ENCODE data around the gene MYO18B. TPM values are rescaled to one million over a fixed set of nuclear protein-coding genes. Genes with fewer than 3 reads are reported as not detected.

The MYO18B gene
- total and polyA plus RNA-seq, 9 donors = 0.02 to 0.23 (median 0.10) TPM; not detected in 5

GRCh38 chr22:25909614-25910387, 167.8 kb downstream of the MYO18B start:
- H3K4me3 ChIP-seq = no peak overlapping the region
- intact Hi-C loops (cut with DNase I) = no loop called here
- no peak for DNase-seq
- TF ChIP-seq EP300 (IDR thresholded peaks at IDR 0.05) (no peak), CTCF (IDR thresholded peaks at IDR 0.05) (no peak), POLR2A (IDR thresholded peaks at IDR 0.05) (no peak)
- H3K27ac ChIP-seq = no peak overlapping the region
- no peaks in the 10 kb centered on the region for H3K9me3 ChIP-seq
- H3K36me3 ChIP-seq = no peaks in the 10 kb centered on the region
- H3K27me3 ChIP-seq = no peaks in the 10 kb centered on the region
- 43 to 59% (median 46%) methylated on average over 7 of the region's 7 CpGs for WGBS, 3 donors
- no peaks in the 10 kb centered on the region for H3K4me1 ChIP-seq (ENCODE audit: insufficient read depth)

- 66 to 76% (median 71%) methylated on average over 7 of the region's 7 CpGs for WGBS, 3 donors
Observed at GRCh38 chr22:25911243-25911972, 169.4 kb downstream of the MYO18B start.

GRCh38 chr22:25919452-25919851, 177.5 kb downstream of the MYO18B start:
- DNase-seq = no peak
- Histone ChIP-seq H3K27me3 (no peaks in the 10 kb centered on the region), H3K36me3 (no peaks in the 10 kb centered on the region), H3K27ac (no peak overlapping the region), H3K4me1 (ENCODE audit: insufficient read depth) (no peaks in the 10 kb centered on the region), H3K9me3 (no peaks in the 10 kb centered on the region), H3K4me3 (no peak overlapping the region)
- TF ChIP-seq CTCF (IDR thresholded peaks at IDR 0.05) (no peak), POLR2A (IDR thresholded peaks at IDR 0.05) (no peak), EP300 (IDR thresholded peaks at IDR 0.05) (no peak)
- intact Hi-C loops (cut with DNase I) = no loop called here
- 48 to 62% (median 58%) methylated on average over 4 of the region's 4 CpGs for WGBS, 3 donors

More at GRCh38 chr22:25911243-25911972, 169.4 kb downstream of the MYO18B start:
- Histone ChIP-seq H3K27ac (no peak overlapping the region), H3K36me3 (no peaks in the 10 kb centered on the region), H3K4me3 (no peak overlapping the region), H3K4me1 (ENCODE audit: insufficient read depth) (no peaks in the 10 kb centered on the region), H3K27me3 (no peaks in the 10 kb centered on the region), H3K9me3 (no peaks in the 10 kb centered on the region)
- no peak for DNase-seq
- intact Hi-C loops (cut with DNase I) = no loop called here
- TF ChIP-seq POLR2A (IDR thresholded peaks at IDR 0.05) = no peak
- TF ChIP-seq CTCF (IDR thresholded peaks at IDR 0.05) = no peak
- no peak for TF ChIP-seq EP300 (IDR thresholded peaks at IDR 0.05)

GRCh38 chr22:25922141-25922540, 180.2 kb downstream of the MYO18B start:
- Histone ChIP-seq H3K27me3 (no peaks in the 10 kb centered on the region), H3K36me3 (no peaks in the 10 kb centered on the region), H3K27ac (no peak overlapping the region), H3K4me3 (no peak overlapping the region), H3K4me1 (ENCODE audit: insufficient read depth) (no peaks in the 10 kb centered on the region), H3K9me3 (no peaks in the 10 kb centered on the region)
- DNase-seq = no peak
- no peak for TF ChIP-seq EP300 (IDR thresholded peaks at IDR 0.05)
- no peak for TF ChIP-seq POLR2A (IDR thresholded peaks at IDR 0.05)
- TF ChIP-seq CTCF (IDR thresholded peaks at IDR 0.05) = no peak
- intact Hi-C loops (cut with DNase I) = no loop called here
- WGBS, 3 donors = 81 to 90% (median 87%) methylated on average over 10 of the region's 10 CpGs

Measured in ovary (tissue), 9 donors.